HFF-Myc (cell line): ENCODE data around the gene CHMP6.

Experiments used
- DNase-seq: peaks from one replicate; pipeline ENCODE4 v3.0.0-alpha.2; 2011; ENCODE audit warnings: low read depth; ENCODE audit errors: extremely low read depth
- H3K4me3 ChIP-seq: replicated peaks from 2 replicates; pipeline ENCODE4 v1.5.1; 2011; ENCODE audit warnings: low read depth, mild to moderate bottlenecking, control low read depth, low read length
- TF ChIP-seq, protein P1 (sequence below): IDR thresholded peaks from 2 replicates; pipeline ENCODE4 v1.5.1; 2012; ENCODE audit warnings: mild to moderate bottlenecking, low read depth, low read length, control low read depth; ENCODE audit errors: missing control alignments

Gene CHMP6

DNA sequence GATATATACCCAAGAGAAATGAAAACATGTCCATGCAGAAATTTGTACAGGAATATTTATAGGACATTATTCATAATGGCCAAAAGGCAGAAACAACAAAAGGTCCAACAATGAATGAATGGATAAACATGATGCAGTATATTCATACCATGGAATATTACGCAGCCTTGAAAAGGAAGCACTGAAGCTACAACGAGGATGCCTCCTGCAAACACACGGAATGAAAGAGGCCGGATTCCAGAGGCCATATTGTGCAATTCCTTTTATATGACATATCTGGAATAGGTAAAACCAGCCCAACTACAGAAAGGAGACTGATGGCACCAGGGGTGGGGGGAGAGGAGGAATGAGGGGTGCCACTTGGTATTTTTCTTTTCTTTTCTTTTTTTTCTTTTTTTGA is 14.5 kb upstream of the CHMP6 start:
- DNase-seq, result no peak
- no peak overlapping the region for H3K4me3 ChIP-seq

DNA sequence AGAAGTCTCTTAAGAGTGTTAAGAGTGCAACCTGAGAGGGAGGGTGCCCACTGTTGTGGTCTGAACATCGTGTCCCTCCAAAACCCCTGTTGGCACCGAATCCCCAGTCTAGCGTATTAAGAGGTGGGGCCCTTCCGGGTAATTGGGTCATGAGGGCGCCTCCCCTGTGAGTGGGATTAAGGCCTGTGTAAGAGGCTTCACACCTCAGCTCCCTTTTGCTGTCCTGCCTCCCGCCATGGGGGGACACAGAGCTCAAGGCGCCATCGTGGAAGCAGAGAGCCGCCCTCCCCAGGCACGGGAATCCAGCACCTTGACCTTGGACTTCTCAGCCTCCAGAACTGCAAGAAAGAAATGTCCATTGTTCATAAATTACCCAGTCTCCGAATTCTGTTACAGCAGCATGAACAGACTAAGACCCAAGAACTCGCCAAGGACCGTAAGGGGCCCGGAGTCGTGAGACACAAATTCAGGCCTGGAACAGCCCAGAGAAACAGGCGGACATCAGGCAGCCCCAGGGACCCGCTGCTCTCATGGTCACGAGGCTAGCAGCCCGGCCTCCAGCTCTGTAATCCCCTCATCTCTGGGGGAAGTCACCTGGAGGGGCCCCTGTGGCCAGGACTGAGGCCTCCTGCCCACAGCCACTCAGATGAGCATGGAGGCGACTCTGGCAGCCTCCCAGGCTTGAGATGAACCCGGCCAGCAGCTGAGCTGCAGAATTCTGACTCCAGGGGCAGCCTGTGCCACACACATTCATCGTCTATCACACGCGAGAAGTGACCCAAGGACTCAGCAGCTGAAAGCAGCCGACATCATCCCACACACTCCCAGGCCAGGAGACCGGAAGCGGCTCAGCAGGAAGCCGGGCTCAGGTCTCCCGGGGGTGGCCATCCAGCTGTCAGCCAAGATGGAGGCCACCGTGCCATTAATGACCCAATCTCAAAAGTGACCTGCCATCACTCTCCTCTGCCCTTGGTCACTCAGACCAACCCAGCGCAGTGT is 12.8 kb upstream of the CHMP6 start:
- no peak overlapping the region for H3K4me3 ChIP-seq
- TF ChIP-seq, protein P1, sequence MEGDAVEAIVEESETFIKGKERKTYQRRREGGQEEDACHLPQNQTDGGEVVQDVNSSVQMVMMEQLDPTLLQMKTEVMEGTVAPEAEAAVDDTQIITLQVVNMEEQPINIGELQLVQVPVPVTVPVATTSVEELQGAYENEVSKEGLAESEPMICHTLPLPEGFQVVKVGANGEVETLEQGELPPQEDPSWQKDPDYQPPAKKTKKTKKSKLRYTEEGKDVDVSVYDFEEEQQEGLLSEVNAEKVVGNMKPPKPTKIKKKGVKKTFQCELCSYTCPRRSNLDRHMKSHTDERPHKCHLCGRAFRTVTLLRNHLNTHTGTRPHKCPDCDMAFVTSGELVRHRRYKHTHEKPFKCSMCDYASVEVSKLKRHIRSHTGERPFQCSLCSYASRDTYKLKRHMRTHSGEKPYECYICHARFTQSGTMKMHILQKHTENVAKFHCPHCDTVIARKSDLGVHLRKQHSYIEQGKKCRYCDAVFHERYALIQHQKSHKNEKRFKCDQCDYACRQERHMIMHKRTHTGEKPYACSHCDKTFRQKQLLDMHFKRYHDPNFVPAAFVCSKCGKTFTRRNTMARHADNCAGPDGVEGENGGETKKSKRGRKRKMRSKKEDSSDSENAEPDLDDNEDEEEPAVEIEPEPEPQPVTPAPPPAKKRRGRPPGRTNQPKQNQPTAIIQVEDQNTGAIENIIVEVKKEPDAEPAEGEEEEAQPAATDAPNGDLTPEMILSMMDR, result no peak
- DNase-seq, result no peak

More for the DNA sequence above, 14.5 kb upstream of the CHMP6 start:
- TF ChIP-seq, protein P1, result no peak

DNA sequence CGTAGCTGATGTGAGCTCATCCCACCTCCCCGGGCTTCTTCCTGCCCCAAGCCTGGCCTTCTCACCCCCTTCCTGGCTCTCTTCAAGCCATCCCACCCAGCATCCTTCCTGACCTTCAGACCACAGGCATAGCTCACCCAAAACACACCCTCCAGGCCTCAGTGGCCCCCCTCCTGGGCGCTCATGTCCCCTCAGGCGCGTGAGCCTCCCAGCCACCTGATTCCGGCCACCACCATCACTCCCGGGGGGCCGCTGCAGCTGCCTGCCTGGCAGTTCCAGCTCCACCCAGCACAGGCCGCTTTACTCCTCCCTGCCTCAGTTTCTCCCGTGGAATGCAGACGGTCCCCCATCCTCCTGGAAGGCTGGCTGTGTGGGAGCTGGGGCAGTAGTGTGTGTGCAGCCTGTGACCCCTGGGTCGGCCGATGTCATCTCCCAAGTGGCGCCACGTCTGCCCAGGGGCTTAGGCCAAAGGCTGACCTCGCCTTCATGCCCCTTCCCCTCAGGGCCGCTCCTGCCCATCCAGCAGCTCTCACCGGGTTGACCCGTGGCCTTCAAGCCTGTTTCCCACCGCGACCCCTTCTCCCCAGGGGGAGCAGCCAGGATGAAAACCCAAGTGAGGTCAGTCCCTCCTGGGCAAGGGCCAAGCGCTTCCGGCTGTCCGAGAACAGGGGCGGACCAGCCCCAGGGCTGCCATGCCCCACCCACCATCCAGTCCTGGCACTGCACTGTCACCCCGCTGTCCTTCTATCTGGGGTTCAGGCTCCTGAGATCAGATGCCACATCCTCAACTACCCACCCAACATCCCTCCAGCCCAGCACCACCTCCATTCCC is 11.9 kb upstream of the CHMP6 start:
- no peak overlapping the region for H3K4me3 ChIP-seq
- TF ChIP-seq, protein P1, result no peak
- DNase-seq, result no peak

DNA sequence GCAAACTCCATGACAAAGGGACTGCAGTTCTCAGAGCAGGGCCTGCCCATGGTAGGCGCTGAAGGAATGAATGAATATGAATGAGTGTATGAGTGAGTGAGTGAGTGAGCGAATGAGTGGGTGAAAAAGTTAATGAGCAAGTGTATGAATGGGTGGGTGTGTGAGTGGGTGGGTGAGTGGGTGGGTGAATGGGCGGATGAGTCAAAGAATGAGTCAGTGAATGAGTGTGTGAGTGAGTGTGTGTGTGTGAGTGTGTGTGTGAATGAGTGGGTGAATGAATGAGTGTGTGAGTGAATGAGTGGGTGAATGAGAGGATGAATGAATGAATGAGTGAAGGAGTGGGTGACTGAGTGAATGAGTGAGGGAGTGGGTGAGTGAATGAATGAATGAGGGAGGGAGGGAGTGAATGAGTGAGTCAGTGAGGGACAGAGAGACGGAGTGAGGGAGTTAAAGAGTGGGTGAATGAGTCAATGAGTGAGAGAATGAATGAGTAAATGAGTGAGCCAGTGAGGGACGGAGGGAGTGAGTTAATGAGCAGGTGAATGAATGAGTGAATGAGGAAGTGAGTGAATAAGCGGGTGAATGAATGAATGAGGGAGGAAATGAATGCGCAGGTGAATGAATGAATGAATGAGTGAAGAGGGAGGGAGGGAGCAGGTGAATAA is 11.1 kb upstream of the CHMP6 start:
- no peak overlapping the region for H3K4me3 ChIP-seq
- DNase-seq, result no peak
- TF ChIP-seq, protein P1, result no peak

DNA sequence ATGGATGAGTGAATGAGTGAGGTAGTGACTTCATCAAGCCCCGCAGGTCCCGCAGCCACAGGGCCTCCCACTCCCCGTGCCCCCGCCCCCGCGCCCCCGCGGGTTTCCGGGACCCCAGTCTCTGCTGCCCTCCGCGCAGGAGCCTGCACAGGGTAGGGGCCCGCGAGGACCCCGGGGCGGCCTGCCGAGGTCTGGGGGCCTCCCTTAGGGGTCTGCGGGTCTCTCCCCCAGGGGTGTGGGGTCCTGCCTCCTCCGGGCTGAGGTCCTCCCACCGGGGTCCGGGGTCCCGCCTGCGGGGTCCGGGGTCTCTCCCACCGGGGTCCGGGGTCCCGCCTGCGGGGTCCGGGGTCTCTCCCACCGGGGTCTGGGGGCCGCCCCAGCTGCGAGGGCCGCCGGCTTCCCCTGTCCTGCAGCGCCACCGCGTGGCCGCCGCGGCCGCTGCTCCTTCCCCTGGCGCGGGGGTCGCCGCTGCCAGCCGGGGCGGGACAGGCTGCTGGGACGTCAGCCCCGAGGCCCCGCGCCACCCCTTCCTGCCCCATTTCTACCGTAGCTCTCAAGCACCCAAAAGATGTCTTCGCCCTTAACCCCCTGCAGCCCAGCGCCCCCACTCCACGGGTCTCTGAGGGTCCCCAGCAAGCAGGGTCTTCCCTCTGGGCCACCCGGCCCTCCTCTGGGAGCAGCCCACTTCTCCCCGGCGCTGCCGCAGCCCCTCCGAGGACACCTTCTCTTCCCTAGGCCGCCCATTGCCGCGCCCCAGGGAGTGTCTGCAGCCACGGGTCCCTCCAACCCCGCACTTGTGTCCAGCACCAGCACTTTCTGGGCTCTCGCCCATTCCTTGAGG is 10.4 kb upstream of the CHMP6 start:
- TF ChIP-seq, protein P1, result peak; percentile 24
- no peak overlapping the region for H3K4me3 ChIP-seq
- no peak for DNase-seq

DNA sequence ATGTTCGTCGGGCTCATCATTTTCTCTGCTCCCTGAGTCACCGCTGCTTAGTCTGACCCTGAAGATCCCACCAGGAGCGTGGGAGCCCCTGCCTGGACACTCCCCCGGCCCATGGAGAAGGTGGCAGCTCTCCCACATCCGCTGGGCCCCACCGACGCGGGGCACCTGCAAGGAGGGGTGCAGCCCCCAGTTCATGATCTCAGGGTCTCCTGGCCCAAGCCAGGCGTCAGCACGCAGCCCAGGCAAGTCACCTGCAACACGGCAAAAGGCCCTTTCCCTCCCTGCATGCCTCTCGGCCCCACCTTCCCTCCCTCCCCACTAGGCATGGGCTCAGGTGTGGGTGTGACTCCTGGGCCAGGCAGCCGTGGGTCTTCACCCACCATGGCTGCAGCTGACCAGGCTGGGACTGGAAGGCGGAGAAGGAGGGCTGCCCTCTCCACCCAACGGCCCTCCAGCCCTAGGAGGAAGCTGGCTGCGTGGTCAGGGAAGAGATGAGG is 9.7 kb upstream of the CHMP6 start:
- DNase-seq, result no peak
- TF ChIP-seq, protein P1, result no peak
- H3K4me3 ChIP-seq, result no peak overlapping the region
